Endothelial cell of umbilical vein (primary cell): Measurements from ENCODE around the gene HIPK4. TPM values are rescaled to one million over a fixed set of nuclear protein-coding genes. Genes with fewer than 3 reads are reported as not detected.

Source experiments
- BruUV-seq: library from RNA; stranded (reverse); fragments of 400-500 nt; replicated peaks from 2 replicates; lab custom pipeline; 2021; lab: Mats Ljungman, UMichigan
- CTCF ChIA-PET: fragments of 300-600, 350-600 bp; sonication (Branson Sonifier 250); formaldehyde crosslinking; loops from one replicate; lab custom pipeline; 2021; ENCODE audit warnings: antibody characterized with exemption, inconsistent platforms; lab: Charles Lee
- POLR2A ChIA-PET: fragments of 300-600, 350-600 bp; sonication (Branson Sonifier 250); formaldehyde crosslinking; loops from one replicate; lab custom pipeline; 2021; ENCODE audit warnings: antibody characterized with exemption, inconsistent platforms; lab: Charles Lee
- DNase-seq: peaks from one replicate; pipeline ENCODE4 v3.0.0-alpha.2; 2011; ENCODE audit warnings: low read depth, low spot score
- FAIRE-seq: peaks from 2 replicates; lab custom pipeline; 2011; peaks lifted over from hg19 to GRCh38; lab: Jason Lieb, UNC
- H2AFZ ChIP-seq: 2 replicates; pipeline ENCODE4 v1.6.0; 2012; ENCODE audit warnings: low read depth, low read length, control low read depth, inconsistent platforms
- H3K27ac ChIP-seq: 2 replicates; pipeline ENCODE4 v1.5.1; 2011; ENCODE audit warnings: low read depth, mild to moderate bottlenecking, control low read depth, low read length, moderate library complexity; ENCODE audit not compliant: insufficient read depth
- H3K27me3 ChIP-seq, 2 experiments: 2 replicates each; pipeline versions ENCODE4 v1.6.0 to v1.6.1; 2011; ENCODE audit warnings: low read length in 2 of 2, mixed read lengths in 1 of 2; ENCODE audit not compliant: control insufficient read depth in 2 of 2, insufficient read depth in 2 of 2
- H3K36me3 ChIP-seq, 2 experiments: 2 replicates in 1 of 2; 3 replicates in 1 of 2; pipeline ENCODE4 v1.5.1; 2011; ENCODE audit warnings: low read length in 2 of 2, mild to moderate bottlenecking in 1 of 2, moderate library complexity in 1 of 2; ENCODE audit not compliant: control insufficient read depth in 2 of 2, insufficient read depth in 2 of 2; ENCODE audit errors: extremely low read depth in 1 of 2
- H3K4me1 ChIP-seq: 3 replicates; pipeline ENCODE4 v1.5.1; 2011; ENCODE audit warnings: mild to moderate bottlenecking, low read length; ENCODE audit not compliant: control insufficient read depth, insufficient read depth; ENCODE audit errors: extremely low read depth
- H3K4me2 ChIP-seq: 2 replicates; pipeline ENCODE4 v1.6.1; 2011; ENCODE audit warnings: low read length, control low read depth, mixed read lengths; ENCODE audit not compliant: insufficient read depth
- H3K4me3 ChIP-seq, 3 experiments: fragments of 200-600 bp in 1 of 3; sonication (generic), shearing (Covaris generic) in 1 of 3; replicated peaks in 1 of 3; 2 replicates each; pipeline ENCODE4 v1.5.1; 2011 to 2016; ENCODE audit warnings: control low read depth in 3 of 3, low read length in 3 of 3, mild to moderate bottlenecking in 2 of 3, inconsistent platforms in 1 of 3, low read depth in 1 of 3, moderate library complexity in 1 of 3; ENCODE audit not compliant: insufficient read depth in 1 of 3
- H3K79me2 ChIP-seq: 2 replicates; pipeline ENCODE4 v1.6.0; 2012; ENCODE audit warnings: low read length, inconsistent platforms; ENCODE audit not compliant: control insufficient read depth, insufficient read depth
- H3K9ac ChIP-seq: replicated peaks from 2 replicates; pipeline ENCODE3; 2011; ENCODE audit warnings: low read length, control low read depth; ENCODE audit not compliant: insufficient read depth; ENCODE audit errors: extremely low read depth
- H3K9me1 ChIP-seq: replicated peaks from 3 replicates; pipeline ENCODE4 v1.6.0; 2011; ENCODE audit warnings: mild to moderate bottlenecking, low read length; ENCODE audit not compliant: control insufficient read depth, insufficient read depth; ENCODE audit errors: extremely low read depth
- H3K9me3 ChIP-seq: replicated peaks from 2 replicates; pipeline ENCODE4 v1.5.1; 2012; ENCODE audit warnings: low read length, inconsistent platforms; ENCODE audit not compliant: control insufficient read depth, insufficient read depth
- H4K20me1 ChIP-seq: replicated peaks from 2 replicates; pipeline ENCODE3; 2011; ENCODE audit warnings: mild to moderate bottlenecking, low read length; ENCODE audit not compliant: control insufficient read depth, insufficient read depth; ENCODE audit errors: extremely low read depth
- EZH2 ChIP-seq: IDR thresholded peaks from 2 replicates; pipeline ENCODE4 v1.6.1; 2012; ENCODE audit warnings: borderline replicate concordance, low read depth, mild to moderate bottlenecking, moderate library complexity, low read length, inconsistent platforms; ENCODE audit not compliant: severe bottlenecking
- FOS ChIP-seq: IDR thresholded peaks from 2 replicates; pipeline ENCODE4 v1.6.1; 2011; ENCODE audit warnings: mild to moderate bottlenecking, low read length, moderate library complexity, borderline replicate concordance; ENCODE audit not compliant: insufficient read depth
- GATA2 ChIP-seq: IDR thresholded peaks from 2 replicates; pipeline ENCODE4 v1.7.0; 2011; ENCODE audit warnings: low read depth, mild to moderate bottlenecking, moderate library complexity, mixed read lengths, low read length; ENCODE audit not compliant: insufficient read length, insufficient read depth
- JUN ChIP-seq: IDR thresholded peaks from 2 replicates; pipeline ENCODE4 v1.6.1; 2011; ENCODE audit warnings: borderline replicate concordance, low read depth; ENCODE audit not compliant: insufficient read length, insufficient read depth
- MYC ChIP-seq: IDR thresholded peaks from one replicate; pipeline ENCODE4 v1.6.1; 2011; ENCODE audit warnings: mild to moderate bottlenecking, low read depth, low read length
- POLR2A ChIP-seq: IDR thresholded peaks from 2 replicates; pipeline ENCODE4 v1.6.1; 2012; ENCODE audit warnings: low read depth, mild to moderate bottlenecking, control low read depth, low read length
- POLR2AphosphoS5 ChIP-seq: IDR thresholded peaks from 2 replicates; pipeline ENCODE4 v1.6.1; 2012; ENCODE audit warnings: low read depth, mild to moderate bottlenecking, control low read depth, low read length, moderate library complexity; ENCODE audit not compliant: insufficient read depth
- dilution Hi-C: fragments of 300-500 bp; cut with MboI; formaldehyde crosslinking; loops from one replicate; pipeline ENCODE4 v1.15.0; 2019; ENCODE audit warnings: low sequenced_read_pairs; ENCODE audit not compliant: extremely low pct_ligation_motif_present
- intact Hi-C: fragments of 100-400 bp; cut with micrococcal nuclease; formaldehyde crosslinking; loops from one replicate; pipeline ENCODE4 v1.10.0; 2022
- polyA plus RNA-seq, 4 experiments: library from polyadenylated mRNA; depleted of rRNA in 3 of 4; stranded (reverse) in 3 of 4; unstranded in 1 of 4; fragments of >200 nt; gene quantifications; 2 replicates each; pipeline versions ENCODE4 v1.2.1 to v1.2.3, GENCODE V29; 2011 to 2012; ENCODE audit warnings: missing spikeins in 1 of 4
- total RNA-seq: library from RNA; stranded (reverse); gene quantifications from 2 replicates; pipeline ENCODE4 v1.2.3, GENCODE V29; 2021
- TF ChIP-seq, protein P1 (sequence below): IDR thresholded peaks from 2 replicates; pipeline ENCODE4 v1.6.1; 2011; ENCODE audit not compliant: insufficient read depth, insufficient read length
- TF ChIP-seq, protein P2 (sequence below), 2 donors: IDR thresholded peaks; 1 replicate in 1 of 2; 2 replicates in 1 of 2; pipeline ENCODE4 v1.5.1; 2011; ENCODE audit warnings: low read length in 2 of 2, mild to moderate bottlenecking in 2 of 2, moderate library complexity in 2 of 2, control low read depth in 1 of 2, inconsistent platforms in 1 of 2, low read depth in 1 of 2; ENCODE audit not compliant: insufficient read depth in 1 of 2; ENCODE audit errors: extremely low read depth in 1 of 2

The HIPK4 gene
- total and polyA plus RNA-seq, 2 donors (not counting 3 experiments of a cell fraction or from before 2014, with no cell fraction given) = 0.12 TPM; not detected in 1

DNA sequence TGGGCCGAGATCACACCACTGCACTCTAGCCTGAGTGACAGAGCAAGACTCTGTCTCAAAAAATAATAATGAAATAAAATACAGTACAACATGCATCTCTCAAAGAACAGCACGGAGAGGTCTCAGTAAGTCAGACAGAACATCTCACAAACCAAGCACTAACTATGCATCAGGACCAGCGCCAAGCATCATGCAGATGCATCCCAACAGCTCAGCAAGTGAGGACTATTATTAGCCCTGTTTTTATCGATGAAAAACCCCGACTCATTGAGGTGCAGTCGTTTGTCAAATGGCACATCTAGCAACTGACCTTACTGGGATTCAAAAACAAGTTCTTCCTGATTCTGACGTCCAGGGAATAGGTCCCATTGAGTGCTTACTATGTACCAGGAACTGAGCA lies 45.6 kb downstream of the HIPK4 start:
- H3K79me2 ChIP-seq = peaks cover 37% of the 10 kb centered on the region
- no TSS peak for BruUV-seq
- no peaks in the 10 kb centered on the region for H4K20me1 ChIP-seq
- no peak overlapping the region for H3K27ac ChIP-seq
- POLR2A ChIA-PET = no interaction called here
- DNase-seq (no peak), FAIRE-seq (no peak)
- H3K27me3 ChIP-seq = no peaks in the 10 kb centered on the region
- no peaks in the 10 kb centered on the region for H3K9me1 ChIP-seq
- no peaks in the 10 kb centered on the region for H3K9me3 ChIP-seq
- H3K9ac ChIP-seq = no peak overlapping the region
- no peak for TF ChIP-seq POLR2A
- TF ChIP-seq, protein P1, sequence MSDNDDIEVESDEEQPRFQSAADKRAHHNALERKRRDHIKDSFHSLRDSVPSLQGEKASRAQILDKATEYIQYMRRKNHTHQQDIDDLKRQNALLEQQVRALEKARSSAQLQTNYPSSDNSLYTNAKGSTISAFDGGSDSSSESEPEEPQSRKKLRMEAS = no peak
- TF ChIP-seq JUN = no peak
- no peak for TF ChIP-seq MYC
- no peak for TF ChIP-seq GATA2
- no peak for TF ChIP-seq EZH2
- no peak for TF ChIP-seq FOS
- no peak for TF ChIP-seq POLR2AphosphoS5
- TF ChIP-seq, protein P2, sequence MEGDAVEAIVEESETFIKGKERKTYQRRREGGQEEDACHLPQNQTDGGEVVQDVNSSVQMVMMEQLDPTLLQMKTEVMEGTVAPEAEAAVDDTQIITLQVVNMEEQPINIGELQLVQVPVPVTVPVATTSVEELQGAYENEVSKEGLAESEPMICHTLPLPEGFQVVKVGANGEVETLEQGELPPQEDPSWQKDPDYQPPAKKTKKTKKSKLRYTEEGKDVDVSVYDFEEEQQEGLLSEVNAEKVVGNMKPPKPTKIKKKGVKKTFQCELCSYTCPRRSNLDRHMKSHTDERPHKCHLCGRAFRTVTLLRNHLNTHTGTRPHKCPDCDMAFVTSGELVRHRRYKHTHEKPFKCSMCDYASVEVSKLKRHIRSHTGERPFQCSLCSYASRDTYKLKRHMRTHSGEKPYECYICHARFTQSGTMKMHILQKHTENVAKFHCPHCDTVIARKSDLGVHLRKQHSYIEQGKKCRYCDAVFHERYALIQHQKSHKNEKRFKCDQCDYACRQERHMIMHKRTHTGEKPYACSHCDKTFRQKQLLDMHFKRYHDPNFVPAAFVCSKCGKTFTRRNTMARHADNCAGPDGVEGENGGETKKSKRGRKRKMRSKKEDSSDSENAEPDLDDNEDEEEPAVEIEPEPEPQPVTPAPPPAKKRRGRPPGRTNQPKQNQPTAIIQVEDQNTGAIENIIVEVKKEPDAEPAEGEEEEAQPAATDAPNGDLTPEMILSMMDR (IDR thresholded peaks at IDR 0.05; ENCODE audit: extremely low read depth in 1 of 2, insufficient read depth in 1 of 2, low read depth in 1 of 2, low read length in 2 of 2) = no peak
- dilution Hi-C loops = no loop called here
- no peak overlapping the region for H2AFZ ChIP-seq
- CTCF ChIA-PET = interaction anchor here (0.8 kb wide), 1 partner anchor 39 kb away, joined by 4 read pairs; no protein-coding TSS in a partner anchor
- H3K36me3 ChIP-seq = no peaks in the 10 kb centered on the region
- no peak overlapping the region for H3K4me2 ChIP-seq
- no peak overlapping the region for H3K4me3 ChIP-seq
- H3K4me1 ChIP-seq = peaks cover 12% of the 10 kb centered on the region
- intact Hi-C loops = no loop called here
